Measurements from ENCODE around the gene RAB34.

The RAB34 gene

GRCh38 chr17:28703552-28704218 lies 14.0 kb downstream of the RAB34 start:
- no peak for DNase-seq (ENCODE audit: low read depth)
- H3K4me3 ChIP-seq (ENCODE audit: low read length) = no peak overlapping the region
- TF ChIP-seq, protein P1, sequence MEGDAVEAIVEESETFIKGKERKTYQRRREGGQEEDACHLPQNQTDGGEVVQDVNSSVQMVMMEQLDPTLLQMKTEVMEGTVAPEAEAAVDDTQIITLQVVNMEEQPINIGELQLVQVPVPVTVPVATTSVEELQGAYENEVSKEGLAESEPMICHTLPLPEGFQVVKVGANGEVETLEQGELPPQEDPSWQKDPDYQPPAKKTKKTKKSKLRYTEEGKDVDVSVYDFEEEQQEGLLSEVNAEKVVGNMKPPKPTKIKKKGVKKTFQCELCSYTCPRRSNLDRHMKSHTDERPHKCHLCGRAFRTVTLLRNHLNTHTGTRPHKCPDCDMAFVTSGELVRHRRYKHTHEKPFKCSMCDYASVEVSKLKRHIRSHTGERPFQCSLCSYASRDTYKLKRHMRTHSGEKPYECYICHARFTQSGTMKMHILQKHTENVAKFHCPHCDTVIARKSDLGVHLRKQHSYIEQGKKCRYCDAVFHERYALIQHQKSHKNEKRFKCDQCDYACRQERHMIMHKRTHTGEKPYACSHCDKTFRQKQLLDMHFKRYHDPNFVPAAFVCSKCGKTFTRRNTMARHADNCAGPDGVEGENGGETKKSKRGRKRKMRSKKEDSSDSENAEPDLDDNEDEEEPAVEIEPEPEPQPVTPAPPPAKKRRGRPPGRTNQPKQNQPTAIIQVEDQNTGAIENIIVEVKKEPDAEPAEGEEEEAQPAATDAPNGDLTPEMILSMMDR (IDR thresholded peaks at IDR 0.05; ENCODE audit: insufficient read depth, low read depth, low read length, missing control alignments) = no peak

DNA sequence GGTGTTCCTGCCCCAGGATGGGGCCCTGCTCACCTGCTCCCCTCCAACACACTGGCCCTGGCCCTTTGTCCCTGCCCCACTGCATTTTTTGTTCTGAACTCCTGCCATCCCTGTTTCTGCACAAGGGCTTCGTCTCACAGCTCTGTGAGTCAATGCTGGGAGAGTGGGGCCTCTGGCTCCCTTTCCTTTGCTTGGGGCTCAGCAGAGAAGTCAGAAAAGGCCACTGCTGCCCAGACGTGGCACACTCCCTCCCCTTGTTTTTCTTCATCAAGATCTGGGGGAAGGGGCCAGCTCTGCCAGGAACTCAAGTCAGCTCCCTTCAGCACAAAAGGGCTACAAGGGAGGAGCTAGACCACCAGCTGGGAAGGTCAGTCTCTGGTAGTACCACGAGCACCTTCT lies 14.9 kb downstream of the RAB34 start:
- DNase-seq (ENCODE audit: low read depth) = no peak
- TF ChIP-seq, protein P1 (IDR thresholded peaks at IDR 0.05; ENCODE audit: insufficient read depth, low read depth, low read length, missing control alignments) = no peak
- no peak overlapping the region for H3K4me3 ChIP-seq (ENCODE audit: low read length)

- no peak overlapping the region for H3K4me3 ChIP-seq (ENCODE audit: low read length)
- DNase-seq (ENCODE audit: low read depth) = no peak
- TF ChIP-seq, protein P1 (IDR thresholded peaks at IDR 0.05; ENCODE audit: insufficient read depth, low read depth, low read length, missing control alignments) = no peak
Observed at GRCh38 chr17:28702026-28702751, 15.5 kb downstream of the RAB34 start.

- H3K4me3 ChIP-seq (ENCODE audit: low read length) = no peak overlapping the region
- TF ChIP-seq, protein P1 (IDR thresholded peaks at IDR 0.05; ENCODE audit: insufficient read depth, low read depth, low read length, missing control alignments) = no peak
Observed at GRCh38 chr17:28700830-28701492, 16.7 kb downstream of the RAB34 start.

DNA sequence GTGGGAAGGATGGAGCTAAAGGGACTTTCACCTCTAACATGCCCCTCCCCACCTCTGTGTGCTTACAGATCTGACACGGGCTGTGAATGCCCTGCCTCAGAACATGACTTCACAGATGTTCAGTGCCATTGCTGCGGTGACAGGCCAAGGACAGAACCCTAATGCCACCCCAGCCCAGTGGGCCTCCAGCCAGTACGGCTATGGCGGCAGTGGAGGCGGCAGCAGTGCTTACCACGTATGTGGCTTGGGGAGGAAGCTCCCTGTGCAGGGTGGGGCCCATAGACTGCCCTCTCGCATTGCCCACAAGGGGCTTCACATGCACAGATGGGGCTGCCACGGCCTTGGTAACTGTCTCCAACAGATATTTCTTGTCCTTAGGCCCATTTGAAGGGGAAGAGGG lies 17.4 kb downstream of the RAB34 start:
- DNase-seq (ENCODE audit: low read depth) = no peak
- TF ChIP-seq, protein P1 (IDR thresholded peaks at IDR 0.05; ENCODE audit: insufficient read depth, low read depth, low read length, missing control alignments) = no peak
- no peak overlapping the region for H3K4me3 ChIP-seq (ENCODE audit: low read length)

More at GRCh38 chr17:28700830-28701492, 16.7 kb downstream of the RAB34 start:
- no peak for DNase-seq (ENCODE audit: low read depth)

DNA sequence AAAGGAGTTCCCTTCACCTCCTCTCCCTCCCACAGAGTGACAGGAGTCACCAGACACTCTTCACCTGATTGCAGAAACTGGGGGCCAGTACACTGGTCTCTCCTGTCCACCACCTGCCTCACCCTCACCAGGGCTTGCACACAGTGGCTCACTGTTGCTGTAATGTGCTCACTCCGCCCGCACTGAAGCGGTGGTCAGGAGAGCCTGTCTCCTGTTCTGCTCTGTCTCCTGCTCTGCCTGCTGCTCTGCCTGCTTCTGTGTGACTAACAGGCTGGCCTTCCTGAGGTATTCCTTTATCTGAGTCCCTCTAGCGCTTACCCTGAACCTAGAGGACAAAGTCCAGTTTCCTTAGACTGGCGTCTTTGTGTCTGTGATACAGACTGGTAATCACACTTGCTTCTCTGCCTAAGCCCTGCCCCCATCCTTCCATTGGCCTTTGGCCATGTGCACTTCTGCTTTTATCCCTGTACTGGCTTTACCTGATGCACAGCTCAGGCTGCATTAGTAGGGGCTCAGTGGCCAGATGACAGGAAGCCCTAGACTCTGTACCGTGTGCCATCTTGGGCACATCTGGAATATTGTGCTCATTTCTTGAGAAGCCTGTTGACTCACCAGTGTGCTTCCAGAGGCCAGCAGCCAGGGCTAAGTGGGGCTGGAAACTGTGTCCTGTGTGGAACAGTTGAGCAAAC lies 19.3 kb downstream of the RAB34 start:
- TF ChIP-seq, protein P1 (IDR thresholded peaks at IDR 0.05; ENCODE audit: insufficient read depth, low read depth, low read length, missing control alignments) = no peak

More for the DNA sequence above, 19.3 kb downstream of the RAB34 start:
- H3K4me3 ChIP-seq (ENCODE audit: low read length) = no peak overlapping the region
- DNase-seq (ENCODE audit: low read depth) = no peak

Measured in epithelial cell of esophagus (primary cell).